ENCODE results near the gene PSMD13.

Gene PSMD13

GRCh38 chr11:204587-205109, 32.1 kb upstream of the PSMD13 start:
- no peak for DNase-seq

DNA sequence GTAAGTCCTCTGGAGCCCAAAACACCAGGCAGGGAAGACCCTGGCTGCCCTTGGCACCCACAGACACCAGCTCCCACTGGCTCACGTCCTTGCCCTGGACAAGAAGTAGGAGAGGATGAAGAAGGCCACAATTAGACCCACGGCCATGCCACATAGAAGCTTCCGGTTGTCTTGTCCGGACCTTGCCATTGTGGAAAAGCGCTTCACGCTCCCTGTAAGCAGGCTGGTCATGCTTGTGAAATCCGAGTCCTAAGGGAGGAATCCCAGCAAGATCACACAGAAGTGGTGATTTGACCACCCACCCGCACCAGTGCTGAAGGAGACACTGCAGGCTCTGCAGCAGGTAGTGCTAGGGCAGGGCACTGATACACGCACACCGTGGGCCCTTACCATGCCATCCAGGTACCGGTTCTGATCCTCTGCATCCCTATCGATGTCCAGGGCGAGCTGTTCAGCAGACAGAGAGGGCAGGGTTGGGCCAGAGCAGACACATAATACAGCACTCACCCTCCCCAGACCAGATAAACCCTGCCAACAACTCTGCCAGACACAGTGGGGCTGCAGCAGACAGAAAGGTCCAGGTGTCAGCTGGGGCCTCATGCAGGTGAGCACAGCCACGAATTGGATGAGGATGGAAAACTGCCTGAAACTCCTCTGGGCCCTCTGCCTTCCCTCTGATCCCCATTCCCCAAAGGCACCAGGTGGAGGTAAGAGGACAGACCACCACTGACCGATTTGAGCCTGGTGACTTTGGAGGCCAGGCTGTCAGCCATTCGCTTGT, 31.4 kb upstream of the PSMD13 start:
- DNase-seq, result no peak

GRCh38 chr11:206002-206384, 30.8 kb upstream of the PSMD13 start:
- DNase-seq, result no peak

GRCh38 chr11:206526-207207, 30.1 kb upstream of the PSMD13 start:
- DNase-seq, result no peak

DNA sequence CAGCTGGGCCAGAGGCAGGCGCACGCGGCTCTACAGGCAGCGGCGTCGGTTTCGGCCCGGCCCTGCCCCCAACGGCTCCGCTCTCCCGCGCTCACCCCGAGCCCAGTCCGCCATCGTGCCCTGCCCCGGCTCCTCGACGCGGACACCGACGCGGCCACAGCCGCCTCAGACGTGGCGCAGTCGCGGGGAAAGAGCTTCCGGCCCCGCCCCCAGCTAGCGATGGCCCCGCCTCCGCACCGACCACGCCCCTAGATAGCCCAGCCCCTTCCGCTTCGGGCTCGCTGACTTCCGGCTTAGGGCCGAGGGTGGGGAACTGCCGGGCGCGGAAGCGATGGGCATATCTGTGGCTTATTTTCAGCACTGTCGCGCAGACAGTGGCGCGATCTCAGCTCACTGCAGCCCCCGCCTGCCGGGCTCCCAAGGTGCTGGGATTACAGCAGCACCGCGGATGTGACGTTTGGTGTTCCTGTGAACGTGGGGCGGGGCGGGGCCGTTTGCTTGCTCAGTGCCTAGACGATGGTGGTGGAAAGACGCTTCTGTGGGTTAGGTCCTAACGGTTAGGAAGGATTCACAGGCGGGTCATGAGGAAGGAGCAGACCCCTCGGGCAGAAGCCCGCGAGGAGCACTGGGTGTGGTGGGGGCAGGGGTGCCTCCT, 29.4 kb upstream of the PSMD13 start, which contains the start of the genes BET1L and RIC8A:
Gene BET1L, minus strand, starts transcription at position 192 of the 655 bp plus-strand sequence. Its CDS starts 78 bp downstream, at position 114.
Gene RIC8A, plus strand, starts transcription at position 501 of the 655 bp plus-strand sequence. CDS start 1,147 bp downstream, outside the sequence.
- peak; percentile 92 to 93 for DNase-seq

DNA sequence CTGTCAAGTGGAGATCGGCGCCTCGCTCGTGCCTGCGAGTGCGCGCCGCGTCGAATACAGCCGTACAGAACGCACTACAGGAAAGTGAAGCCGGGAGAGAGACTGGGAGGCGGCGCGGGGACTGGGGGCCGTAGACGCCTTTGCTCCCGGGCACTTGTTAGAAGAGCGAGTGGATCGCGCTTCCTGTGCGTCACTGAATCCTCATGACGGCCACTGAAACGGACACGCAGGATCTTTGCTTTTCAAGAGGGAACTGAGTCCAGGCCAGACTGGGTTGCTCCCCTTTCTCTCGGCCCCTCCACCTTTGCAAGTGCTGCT, 29.0 kb upstream of the PSMD13 start:
- no peak for DNase-seq

DNA sequence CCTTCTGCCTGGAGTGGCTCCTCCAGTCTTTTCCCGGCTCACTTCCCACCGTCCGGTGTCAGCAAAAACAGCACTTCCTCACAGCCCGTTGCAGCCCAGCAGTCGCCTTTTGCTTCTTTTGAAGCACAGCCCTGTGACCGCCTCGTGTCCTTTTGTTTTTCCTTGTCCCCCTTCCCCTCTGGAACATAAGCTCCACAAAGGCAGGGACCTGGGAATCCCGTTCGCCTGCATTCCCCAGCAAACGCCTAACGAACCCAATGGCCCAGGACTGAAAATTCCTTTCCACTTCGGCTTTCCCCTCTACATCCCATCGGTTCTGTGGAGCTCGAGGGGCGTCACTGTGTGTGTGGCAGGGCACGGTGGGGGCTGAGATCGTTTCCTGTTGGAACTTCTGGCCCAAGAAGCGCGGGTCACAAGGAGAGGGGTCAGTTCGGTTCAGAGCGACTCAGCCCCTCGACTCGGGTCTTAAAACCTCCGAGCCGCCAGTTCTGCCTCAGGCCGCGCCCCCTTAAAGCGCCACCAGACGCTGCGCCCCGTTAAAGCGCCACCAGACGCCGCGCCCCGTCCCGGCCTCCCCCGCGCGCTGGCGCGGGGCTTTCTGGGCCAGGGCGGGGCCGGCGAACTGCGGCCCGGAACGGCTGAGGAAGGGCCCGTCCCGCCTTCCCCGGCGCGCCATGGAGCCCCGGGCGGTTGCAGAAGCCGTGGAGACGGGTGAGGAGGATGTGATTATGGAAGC, 28.4 kb upstream of the PSMD13 start:
- peak; percentile 28 to 68 for DNase-seq

GRCh38 chr11:208917-209260, 27.9 kb upstream of the PSMD13 start:
- DNase-seq, result no peak

DNA sequence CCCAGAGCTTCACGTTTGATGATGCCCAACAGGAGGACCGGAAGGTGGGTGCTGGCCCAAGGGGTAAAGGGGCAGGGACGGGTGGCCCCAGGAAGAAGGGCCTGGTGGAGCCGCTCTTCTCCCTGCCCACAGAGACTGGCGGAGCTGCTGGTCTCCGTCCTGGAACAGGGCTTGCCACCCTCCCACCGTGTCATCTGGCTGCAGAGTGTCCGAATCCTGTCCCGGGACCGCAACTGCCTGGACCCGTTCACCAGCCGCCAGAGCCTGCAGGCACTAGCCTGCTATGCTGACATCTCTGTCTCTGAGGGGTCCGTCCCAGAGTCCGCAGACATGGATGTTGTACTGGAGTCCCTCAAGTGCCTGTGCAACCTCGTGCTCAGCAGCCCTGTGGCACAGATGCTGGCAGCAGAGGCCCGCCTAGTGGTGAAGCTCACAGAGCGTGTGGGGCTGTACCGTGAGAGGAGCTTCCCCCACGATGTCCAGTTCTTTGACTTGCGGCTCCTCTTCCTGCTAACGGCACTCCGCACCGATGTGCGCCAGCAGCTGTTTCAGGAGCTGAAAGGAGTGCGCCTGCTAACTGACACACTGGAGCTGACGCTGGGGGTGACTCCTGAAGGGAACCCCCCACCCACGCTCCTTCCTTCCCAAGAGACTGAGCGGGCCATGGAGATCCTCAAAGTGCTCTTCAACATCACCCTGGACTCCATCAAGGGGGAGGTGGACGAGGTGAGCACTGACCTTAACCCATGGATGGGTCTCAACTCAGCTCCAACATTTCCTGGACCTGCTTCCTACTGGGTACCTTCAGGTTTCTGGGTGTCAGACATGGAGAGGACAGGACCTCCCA, 27.3 kb upstream of the PSMD13 start:
- DNase-seq, result no peak

- DNase-seq, result no peak
Observed at GRCh38 chr11:210122-210802, 26.5 kb upstream of the PSMD13 start.

DNA sequence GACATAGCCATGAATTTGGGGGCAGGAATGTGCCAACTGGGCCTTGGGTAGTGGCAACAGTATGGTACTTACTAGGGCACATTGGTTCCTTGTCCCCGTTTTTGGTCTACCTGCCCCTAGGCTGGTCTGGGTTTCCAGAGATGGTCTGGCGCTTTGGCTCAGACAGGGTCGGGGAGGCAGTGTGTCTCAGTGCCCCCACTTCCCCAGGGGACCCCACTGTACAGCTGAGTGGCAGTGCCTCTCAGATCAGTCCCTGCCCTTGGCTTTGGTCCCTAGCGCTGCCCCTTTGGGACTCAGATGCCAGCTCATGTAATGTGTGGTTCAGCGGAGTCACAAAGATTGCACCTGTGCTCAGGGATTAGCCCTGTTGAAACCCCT, 26.0 kb upstream of the PSMD13 start:
- no peak for DNase-seq

DNA sequence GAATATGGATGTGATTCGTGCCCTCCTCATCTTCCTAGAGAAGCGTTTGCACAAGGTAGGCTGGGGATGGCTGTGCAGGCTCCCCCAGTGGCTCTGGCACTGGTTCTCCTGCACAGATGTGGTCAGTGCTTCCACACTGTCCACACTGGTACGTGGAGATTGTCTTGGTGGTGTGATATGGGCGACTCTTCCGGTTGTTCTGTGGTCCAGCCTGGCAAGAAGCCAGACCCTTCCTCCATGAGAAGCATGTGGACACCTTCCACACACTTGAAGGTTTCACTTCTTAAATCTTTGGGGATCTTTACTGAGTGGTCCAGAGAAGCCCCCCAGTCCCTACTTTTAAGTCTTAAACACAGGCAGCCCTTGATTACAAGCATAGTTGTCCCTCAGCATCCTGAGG, 25.5 kb upstream of the PSMD13 start:
- no peak for DNase-seq

DNA sequence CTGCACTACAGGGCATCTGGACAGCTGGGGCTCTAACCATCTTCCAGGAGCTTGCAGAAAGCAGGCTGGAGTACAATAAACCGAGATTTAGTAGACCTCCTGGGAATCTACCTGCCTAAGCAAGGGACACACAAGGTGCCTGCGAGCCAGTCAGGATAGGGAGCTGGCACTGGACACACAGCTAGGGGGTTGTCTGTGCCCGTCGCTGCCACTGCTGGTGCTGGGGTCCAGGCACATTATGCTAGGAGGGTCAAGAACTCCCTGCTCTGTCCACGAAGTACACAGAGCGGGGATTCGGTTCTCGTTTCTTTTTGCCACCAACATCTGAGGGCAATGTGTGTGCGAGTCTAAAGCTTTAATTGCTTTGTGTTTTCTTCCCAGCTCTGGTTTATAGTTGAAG, 25.0 kb upstream of the PSMD13 start:
- DNase-seq, result no peak

DNA sequence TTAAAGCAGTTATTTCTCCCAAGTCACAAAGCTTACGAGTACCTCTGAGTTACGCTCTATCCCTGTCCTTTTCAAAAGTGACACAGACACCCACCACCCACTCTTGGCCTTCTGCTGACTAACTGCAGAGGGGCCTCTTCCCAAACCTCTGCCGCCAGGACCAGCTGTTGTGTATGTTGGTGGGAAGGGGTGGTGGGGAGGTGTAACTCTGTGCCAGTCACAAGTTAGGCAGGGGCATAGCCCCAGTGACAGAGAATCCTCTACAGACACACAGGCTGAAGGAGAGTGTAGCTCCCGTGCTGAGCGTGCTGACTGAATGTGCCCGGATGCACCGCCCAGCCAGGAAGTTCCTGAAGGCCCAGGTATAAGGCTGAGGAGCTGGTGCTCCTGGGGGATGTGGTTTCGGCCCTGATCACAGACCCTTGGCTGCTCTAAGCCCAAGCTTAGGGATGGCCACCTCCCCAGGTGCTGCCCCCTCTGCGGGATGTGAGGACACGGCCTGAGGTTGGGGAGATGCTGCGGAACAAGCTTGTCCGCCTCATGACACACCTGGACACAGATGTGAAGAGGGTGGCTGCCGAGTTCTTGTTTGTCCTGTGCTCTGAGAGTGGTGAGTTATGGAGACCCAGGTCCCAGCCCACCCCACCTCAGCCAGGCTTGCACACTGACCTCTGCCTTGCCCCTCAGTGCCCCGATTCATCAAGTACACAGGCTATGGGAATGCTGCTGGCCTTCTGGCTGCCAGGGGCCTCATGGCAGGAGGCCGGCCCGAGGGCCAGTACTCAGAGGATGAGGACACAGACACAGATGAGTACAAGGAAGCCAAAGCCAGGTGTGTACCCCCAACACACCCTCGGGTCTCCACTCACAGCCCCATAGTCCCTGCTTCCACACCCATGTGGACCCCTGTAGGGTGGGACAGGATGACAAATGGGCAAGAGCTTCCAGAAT, 24.4 kb upstream of the PSMD13 start:
- DNase-seq, result no peak

- no peak for DNase-seq
Observed at GRCh38 chr11:213111-213510, 23.7 kb upstream of the PSMD13 start.

GRCh38 chr11:214083-214482, 22.7 kb upstream of the PSMD13 start:
- no peak for DNase-seq

GRCh38 chr11:215581-216037, 21.2 kb upstream of the PSMD13 start:
- no peak for DNase-seq

DNA sequence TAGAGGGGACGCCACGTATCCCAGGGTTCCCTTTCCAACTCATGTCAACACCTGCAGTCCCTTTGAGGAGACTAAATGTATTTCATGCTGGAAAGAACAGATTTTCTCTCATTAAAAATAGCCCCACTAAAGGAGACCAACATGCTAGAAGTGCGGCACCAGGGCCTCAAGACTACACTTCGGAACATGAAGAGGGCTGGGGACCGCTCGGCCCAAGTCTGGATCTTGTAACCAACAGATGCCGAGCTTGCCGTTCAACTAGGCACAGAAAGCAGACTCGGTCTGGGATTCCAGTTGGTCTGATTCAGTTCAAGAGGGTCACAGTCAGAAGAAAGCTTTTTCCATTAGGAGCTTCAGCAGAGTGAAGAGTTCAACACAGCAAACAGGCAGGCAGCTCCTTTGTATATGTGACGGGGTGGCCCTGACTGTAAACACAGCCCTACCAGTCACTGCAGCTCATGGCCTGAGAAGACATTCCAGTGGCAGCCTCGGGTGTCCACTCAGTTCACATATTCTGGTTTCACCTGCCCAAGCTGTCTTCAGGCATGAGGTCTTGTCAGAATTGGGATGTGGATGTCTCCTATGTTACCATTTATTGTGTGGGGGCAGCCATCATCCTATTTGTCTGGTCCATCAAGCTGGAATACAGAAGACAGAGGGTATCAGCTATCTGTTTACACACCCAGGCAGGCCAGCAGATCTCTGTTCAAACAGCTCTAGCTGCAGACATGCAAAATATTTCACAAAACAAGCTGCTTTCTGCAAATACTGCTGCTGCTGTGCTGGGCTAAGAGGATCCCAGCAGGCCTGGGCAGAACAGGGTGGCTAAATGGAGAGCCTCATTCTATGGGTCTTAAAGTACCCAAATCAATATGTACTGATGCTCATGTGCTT, 20.4 kb upstream of the PSMD13 start:
- DNase-seq, result no peak

GRCh38 chr11:217704-218103, 19.1 kb upstream of the PSMD13 start:
- DNase-seq, result no peak

Data from NCI-H187 (cell line).